Spinal cord (tissue), 10 donors: ENCODE measurements around the gene C1orf21. TPM values are rescaled to one million over a fixed set of nuclear protein-coding genes. Genes with fewer than 3 reads are reported as not detected.

ENCODE experiments used
- DNase-seq, 6 donors: peaks; one replicate each; pipeline versions ENCODE4 v3.0.0 to v3.0.0-alpha.2; 2013 to 2015; ENCODE audit warnings: low spot score in 6 of 6, low read depth in 4 of 6
- H3K27ac ChIP-seq: one replicate; pipeline ENCODE4 v1.5.1; 2013; ENCODE audit warnings: low read depth, low read length, control low read depth
- H3K27me3 ChIP-seq: one replicate; pipeline ENCODE4 v1.6.1; 2013; ENCODE audit warnings: low read length; ENCODE audit not compliant: control insufficient read depth, insufficient read depth
- H3K36me3 ChIP-seq: one replicate; pipeline ENCODE4 v1.6.1; 2013; ENCODE audit warnings: low read length; ENCODE audit not compliant: control insufficient read depth, insufficient read depth
- H3K4me1 ChIP-seq: one replicate; pipeline ENCODE4 v1.6.1; 2013; ENCODE audit warnings: low read length; ENCODE audit not compliant: control insufficient read depth, insufficient read depth
- H3K4me3 ChIP-seq: one replicate; pipeline ENCODE4 v1.5.1; 2013; ENCODE audit warnings: low read depth, low read length, control low read depth
- H3K9me3 ChIP-seq: one replicate; pipeline ENCODE4 v1.6.1; 2013; ENCODE audit warnings: low read length; ENCODE audit not compliant: control insufficient read depth, insufficient read depth
- WGBS: methylation state at CpG from one replicate; pipeline ENCODE4 v1.1.5; 2013; ENCODE audit warnings: missing lambda C conversion rate; ENCODE audit not compliant: insufficient coverage; 5-methylcytosine and 5-hydroxymethylcytosine counted together
- polyA plus RNA-seq, 2 donors: library from polyadenylated mRNA; unstranded; fragments of 120-200 nt; gene quantifications; one replicate each; pipeline ENCODE4 v1.2.1, GENCODE V29; 2013; ENCODE audit not compliant: insufficient read length in 2 of 2
- total RNA-seq, 2 donors: library from RNA; depleted of rRNA in 1 of 2; stranded (reverse); fragments of 120-200 nt in 1 of 2; fragments of >200 nt in 1 of 2; gene quantifications; one replicate each; pipeline versions ENCODE4 v1.2.3 to v1.2.4, GENCODE V29; 2013 to 2014
- donor health status: healthy.

C1orf21 gene
- total and polyA plus RNA-seq, 4 donors, result 17.6 to 55.5 (median 31.9) TPM

- H3K36me3 ChIP-seq, result no peaks in the 10 kb centered on the region
- no peaks in the 10 kb centered on the region for H3K9me3 ChIP-seq
- no peak overlapping the region for H3K27ac ChIP-seq
- no peaks in the 10 kb centered on the region for H3K4me1 ChIP-seq
- 94% methylated on average over 3 of the region's 5 CpGs for WGBS
- H3K4me3 ChIP-seq, result no peak overlapping the region
- no peak for DNase-seq
- H3K27me3 ChIP-seq, result no peaks in the 10 kb centered on the region
Measured at GRCh38 chr1:184419350-184420161, 32.7 kb downstream of the C1orf21 start.

- H3K36me3 ChIP-seq, result no peaks in the 10 kb centered on the region
- H3K9me3 ChIP-seq, result no peaks in the 10 kb centered on the region
- no peak for DNase-seq
- H3K27me3 ChIP-seq, result no peaks in the 10 kb centered on the region
- H3K4me3 ChIP-seq, result no peak overlapping the region
- 83% methylated on average over 1 of the region's 9 CpGs for WGBS
- H3K27ac ChIP-seq, result no peak overlapping the region
- H3K4me1 ChIP-seq, result no peaks in the 10 kb centered on the region
Measured at GRCh38 chr1:184422490-184423233, 35.8 kb downstream of the C1orf21 start.

- WGBS, result 100% methylated on average over 1 of the region's 2 CpGs
- no peaks in the 10 kb centered on the region for H3K27me3 ChIP-seq
- H3K9me3 ChIP-seq, result no peaks in the 10 kb centered on the region
- no peaks in the 10 kb centered on the region for H3K4me1 ChIP-seq
- H3K4me3 ChIP-seq, result no peak overlapping the region
- no peaks in the 10 kb centered on the region for H3K36me3 ChIP-seq
- no peak for DNase-seq
- no peak overlapping the region for H3K27ac ChIP-seq
Measured at GRCh38 chr1:184423649-184424048, 36.8 kb downstream of the C1orf21 start.

GRCh38 chr1:184424157-184424556 is 37.3 kb downstream of the C1orf21 start:
- DNase-seq, result no peak
- Histone ChIP-seq H3K27me3 (no peaks in the 10 kb centered on the region), H3K27ac (no peak overlapping the region), H3K36me3 (no peaks in the 10 kb centered on the region), H3K4me1 (no peaks in the 10 kb centered on the region), H3K4me3 (no peak overlapping the region), H3K9me3 (no peaks in the 10 kb centered on the region)
- WGBS, result 100% methylated on average over 1 of the region's 3 CpGs

- Histone ChIP-seq H3K4me3 (no peak overlapping the region), H3K9me3 (no peaks in the 10 kb centered on the region), H3K27me3 (no peaks in the 10 kb centered on the region), H3K27ac (no peak overlapping the region), H3K4me1 (no peaks in the 10 kb centered on the region), H3K36me3 (no peaks in the 10 kb centered on the region)
- no peak for DNase-seq
- WGBS, result 92% methylated on average over 2 of the region's 2 CpGs
Measured at GRCh38 chr1:184424945-184425344, 38.1 kb downstream of the C1orf21 start.

GRCh38 chr1:184425449-184426277 is 38.8 kb downstream of the C1orf21 start:
- H3K9me3 ChIP-seq, result no peaks in the 10 kb centered on the region
- no peaks in the 10 kb centered on the region for H3K27me3 ChIP-seq
- DNase-seq, result no peak
- no peak overlapping the region for H3K27ac ChIP-seq
- WGBS, result no CpG with 5 or more reads among the region's 7 CpGs
- no peaks in the 10 kb centered on the region for H3K36me3 ChIP-seq
- H3K4me3 ChIP-seq, result no peak overlapping the region
- no peaks in the 10 kb centered on the region for H3K4me1 ChIP-seq

- Histone ChIP-seq H3K4me3 (no peak overlapping the region), H3K36me3 (no peaks in the 10 kb centered on the region), H3K4me1 (no peaks in the 10 kb centered on the region), H3K27ac (no peak overlapping the region), H3K9me3 (peaks cover 2% of the 10 kb centered on the region), H3K27me3 (no peaks in the 10 kb centered on the region)
- DNase-seq, result no peak
- 70% methylated on average over 7 of the region's 7 CpGs for WGBS
Measured at GRCh38 chr1:184426278-184426674, 39.4 kb downstream of the C1orf21 start.

GRCh38 chr1:184427722-184428121 is 40.9 kb downstream of the C1orf21 start:
- no peak for DNase-seq
- Histone ChIP-seq H3K4me1 (no peaks in the 10 kb centered on the region), H3K36me3 (no peaks in the 10 kb centered on the region), H3K27ac (no peak overlapping the region), H3K27me3 (no peaks in the 10 kb centered on the region), H3K4me3 (no peak overlapping the region), H3K9me3 (peaks cover 2% of the 10 kb centered on the region)
- 100% methylated on average over 2 of the region's 2 CpGs for WGBS

GRCh38 chr1:184428604-184429003 is 41.8 kb downstream of the C1orf21 start:
- peaks cover 2% of the 10 kb centered on the region for H3K9me3 ChIP-seq
- H3K36me3 ChIP-seq, result no peaks in the 10 kb centered on the region
- H3K27me3 ChIP-seq, result no peaks in the 10 kb centered on the region
- no peaks in the 10 kb centered on the region for H3K4me1 ChIP-seq
- no peak for DNase-seq
- H3K27ac ChIP-seq, result no peak overlapping the region
- H3K4me3 ChIP-seq, result no peak overlapping the region
